Fibroblast of lung (primary cell): ENCODE data around the gene AATK. TPM values are rescaled to one million over a fixed set of nuclear protein-coding genes. Genes with fewer than 3 reads are reported as not detected.

Experiments used
- DNase-seq, 2 donors: peaks; one replicate each; pipeline versions ENCODE4 v3.0.0 to v3.0.0-alpha.2; 2010; ENCODE audit warnings: low read depth in 2 of 2
- H2AFZ ChIP-seq: 2 replicates; pipeline ENCODE4 v1.5.1; 2012; ENCODE audit warnings: low read length, control low read depth, inconsistent platforms
- H3K27ac ChIP-seq: 2 replicates; pipeline ENCODE4 v1.5.1; 2011; ENCODE audit warnings: low read length, control low read depth; ENCODE audit not compliant: insufficient read depth
- H3K27me3 ChIP-seq: 2 replicates; pipeline ENCODE4 v1.5.1; 2011; ENCODE audit warnings: mild to moderate bottlenecking, low read length; ENCODE audit not compliant: control insufficient read depth, insufficient read depth
- H3K36me3 ChIP-seq: 2 replicates; pipeline ENCODE4 v1.5.1; 2011; ENCODE audit warnings: low read length; ENCODE audit not compliant: control insufficient read depth, insufficient read depth
- H3K4me1 ChIP-seq: 2 replicates; pipeline ENCODE4 v1.5.1; 2011; ENCODE audit warnings: low read length; ENCODE audit not compliant: control insufficient read depth, insufficient read depth; ENCODE audit errors: extremely low read depth
- H3K4me2 ChIP-seq: 2 replicates; pipeline ENCODE4 v1.5.1; 2011; ENCODE audit warnings: low read length, control low read depth; ENCODE audit not compliant: insufficient read depth; ENCODE audit errors: extremely low read depth
- H3K4me3 ChIP-seq, 4 experiments: fragments of 200-600 bp in 1 of 4; sonication (generic) in 1 of 4; replicated peaks in 1 of 4; 2 replicates each; pipeline ENCODE4 v1.5.1; 2011 to 2016; ENCODE audit warnings: low read length in 4 of 4, low read depth in 3 of 4, mild to moderate bottlenecking in 3 of 4, control low read depth in 2 of 4, inconsistent platforms in 1 of 4, mixed read lengths in 1 of 4; ENCODE audit not compliant: insufficient read depth in 1 of 4; ENCODE audit errors: control extremely low read depth in 1 of 4
- H3K79me2 ChIP-seq: 2 replicates; pipeline ENCODE4 v1.5.1; 2012; ENCODE audit warnings: mild to moderate bottlenecking, low read length, inconsistent platforms; ENCODE audit not compliant: control insufficient read depth, insufficient read depth
- H3K9ac ChIP-seq: 2 replicates; pipeline ENCODE4 v1.5.1; 2011; ENCODE audit warnings: mild to moderate bottlenecking, low read length, control low read depth; ENCODE audit not compliant: insufficient read depth
- H3K9me3 ChIP-seq: 2 replicates; pipeline ENCODE4 v1.5.1; 2012; ENCODE audit warnings: low read depth, low read length; ENCODE audit not compliant: control insufficient read depth, insufficient read depth
- H4K20me1 ChIP-seq: 2 replicates; pipeline ENCODE4 v1.5.1; 2011; ENCODE audit warnings: low read length; ENCODE audit not compliant: control insufficient read depth, insufficient read depth; ENCODE audit errors: extremely low read depth
- EZH2 ChIP-seq: IDR thresholded peaks from 2 replicates; pipeline ENCODE4 v1.5.1; 2012; ENCODE audit warnings: low read length, control low read depth, mild to moderate bottlenecking; ENCODE audit errors: missing control alignments
- polyA plus RNA-seq, 2 donors: library from polyadenylated mRNA; depleted of rRNA in 1 of 2; stranded (reverse) in 1 of 2; unstranded in 1 of 2; fragments of >200 nt; gene quantifications; 2 replicates each; pipeline ENCODE4 v1.2.1, GENCODE V29; 2011 to 2012; ENCODE audit warnings: missing spikeins in 1 of 2
- total RNA-seq: library from RNA; depleted of rRNA; stranded (reverse); fragments of >200 nt; gene quantifications from 2 replicates; pipeline ENCODE4 v1.2.1, GENCODE V29; 2014
- TF ChIP-seq, protein P1 (sequence below), 2 donors: IDR thresholded peaks in 1 of 2; conservative IDR thresholded peaks in 1 of 2; 1 replicate in 1 of 2; 2 replicates in 1 of 2; pipeline ENCODE4 v1.5.1; 2011 to 2012; ENCODE audit warnings: low read length in 2 of 2, control low read depth in 1 of 2, inconsistent platforms in 1 of 2, low read depth in 1 of 2, mild to moderate bottlenecking in 1 of 2

The AATK gene
- total and polyA plus RNA-seq, 2 donors (not counting 1 experiment from before 2014, with no cell fraction given), result 0.16 to 0.50 TPM

DNA sequence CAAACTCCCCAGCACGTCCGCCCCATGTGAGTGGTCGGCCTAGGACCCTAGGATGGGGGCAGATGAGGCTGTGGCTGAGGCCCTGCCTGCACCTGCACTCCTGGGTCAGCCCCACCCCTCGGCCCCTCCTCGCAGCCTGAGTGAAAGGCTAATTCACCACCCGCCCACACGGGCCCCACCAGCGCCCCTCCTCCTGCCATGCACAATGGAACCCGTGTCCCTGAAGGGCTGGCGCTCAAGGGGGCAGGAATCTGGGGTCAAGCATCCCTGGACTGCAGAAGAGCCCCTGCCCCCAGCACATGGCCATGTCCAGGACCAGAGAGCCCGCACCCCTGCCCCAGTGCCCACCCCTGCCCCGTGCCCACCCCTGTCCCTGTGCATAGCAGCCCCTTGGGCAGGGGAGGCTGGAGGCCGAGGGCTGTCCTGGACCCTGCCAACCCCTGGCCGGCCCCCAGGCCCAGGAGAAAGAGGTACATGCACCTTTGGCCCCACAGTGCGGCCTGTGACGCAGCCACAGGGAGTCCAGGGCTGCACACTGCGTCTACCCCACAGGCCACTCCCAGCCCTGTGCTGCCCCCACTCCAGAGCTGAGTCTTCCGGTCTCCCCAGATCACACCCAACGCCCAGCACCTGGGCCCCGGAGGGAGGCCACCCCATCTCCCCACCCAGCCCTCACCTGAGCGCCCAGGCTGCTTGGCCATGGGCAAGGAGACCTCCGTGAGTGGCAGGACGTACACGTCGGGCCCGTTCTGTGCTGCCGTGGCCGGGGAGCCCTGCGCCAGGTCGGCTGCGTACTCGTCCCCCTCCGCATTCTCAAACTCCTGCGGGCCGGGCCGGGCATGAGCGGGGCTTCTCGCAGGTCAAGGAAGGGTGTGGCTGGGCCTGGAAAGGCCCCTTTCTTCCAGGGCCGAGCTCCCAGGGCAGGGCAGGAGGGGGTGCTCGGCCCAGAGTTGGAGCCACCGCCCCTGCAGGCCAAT lies 35.3 kb downstream of the AATK start:
- Histone ChIP-seq H3K79me2 (no peaks in the 10 kb centered on the region), H3K9me3 (no peaks in the 10 kb centered on the region), H3K36me3 (no peaks in the 10 kb centered on the region), H3K27me3 (no peaks in the 10 kb centered on the region), H3K4me2 (no peak overlapping the region), H3K9ac (no peak overlapping the region), H2AFZ (no peak overlapping the region), H3K4me3 (no peak overlapping the region), H3K27ac (no peak overlapping the region), H3K4me1 (no peaks in the 10 kb centered on the region), H4K20me1 (no peaks in the 10 kb centered on the region)
- TF ChIP-seq, protein P1, sequence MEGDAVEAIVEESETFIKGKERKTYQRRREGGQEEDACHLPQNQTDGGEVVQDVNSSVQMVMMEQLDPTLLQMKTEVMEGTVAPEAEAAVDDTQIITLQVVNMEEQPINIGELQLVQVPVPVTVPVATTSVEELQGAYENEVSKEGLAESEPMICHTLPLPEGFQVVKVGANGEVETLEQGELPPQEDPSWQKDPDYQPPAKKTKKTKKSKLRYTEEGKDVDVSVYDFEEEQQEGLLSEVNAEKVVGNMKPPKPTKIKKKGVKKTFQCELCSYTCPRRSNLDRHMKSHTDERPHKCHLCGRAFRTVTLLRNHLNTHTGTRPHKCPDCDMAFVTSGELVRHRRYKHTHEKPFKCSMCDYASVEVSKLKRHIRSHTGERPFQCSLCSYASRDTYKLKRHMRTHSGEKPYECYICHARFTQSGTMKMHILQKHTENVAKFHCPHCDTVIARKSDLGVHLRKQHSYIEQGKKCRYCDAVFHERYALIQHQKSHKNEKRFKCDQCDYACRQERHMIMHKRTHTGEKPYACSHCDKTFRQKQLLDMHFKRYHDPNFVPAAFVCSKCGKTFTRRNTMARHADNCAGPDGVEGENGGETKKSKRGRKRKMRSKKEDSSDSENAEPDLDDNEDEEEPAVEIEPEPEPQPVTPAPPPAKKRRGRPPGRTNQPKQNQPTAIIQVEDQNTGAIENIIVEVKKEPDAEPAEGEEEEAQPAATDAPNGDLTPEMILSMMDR (conservative IDR thresholded peaks at IDR 0.05 in 1 of 2, IDR thresholded peaks at IDR 0.05 in 1 of 2; ENCODE audit: low read depth in 1 of 2, low read length in 2 of 2), result no peak
- TF ChIP-seq EZH2, result no peak
- DNase-seq, result no peak

DNA sequence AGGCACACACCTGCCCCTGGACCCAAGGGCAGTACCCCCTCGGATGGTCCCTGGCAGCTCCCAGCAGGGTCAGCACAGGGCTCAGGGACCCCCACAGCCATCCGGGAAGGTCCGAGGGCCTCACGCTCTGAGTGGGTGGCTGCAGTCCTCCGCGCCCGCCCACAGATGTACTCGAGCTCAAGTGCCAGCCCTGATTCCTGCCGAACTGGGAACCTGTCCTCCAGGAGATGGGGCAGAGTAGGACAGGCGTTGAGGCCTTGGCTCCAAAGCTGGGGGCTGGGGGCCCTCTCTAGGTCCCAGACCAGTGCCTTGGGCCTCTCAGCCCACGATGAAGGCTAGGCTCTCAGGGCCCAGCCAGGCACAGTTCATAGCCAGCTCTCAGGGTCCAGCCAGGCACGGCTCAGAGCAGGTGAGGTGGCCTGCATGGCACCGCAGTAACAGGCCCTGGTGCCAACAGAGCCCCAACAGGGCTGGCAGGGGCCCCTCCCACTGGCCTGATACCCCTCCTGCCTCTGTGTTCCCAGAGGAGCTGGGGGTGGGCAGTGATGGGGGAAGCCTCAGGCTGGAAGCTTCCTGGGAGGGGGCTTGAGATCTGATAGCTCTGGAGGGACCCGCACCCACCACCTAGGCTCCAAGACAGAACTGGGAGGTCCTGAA lies 36.2 kb downstream of the AATK start:
- H3K4me2 ChIP-seq, result no peak overlapping the region
- H4K20me1 ChIP-seq, result no peaks in the 10 kb centered on the region
- TF ChIP-seq, protein P1 (conservative IDR thresholded peaks at IDR 0.05 in 1 of 2, IDR thresholded peaks at IDR 0.05 in 1 of 2; ENCODE audit: low read depth in 1 of 2, low read length in 2 of 2), result no peak
- no peak for TF ChIP-seq EZH2
- no peak overlapping the region for H3K4me3 ChIP-seq
- H3K27me3 ChIP-seq, result no peaks in the 10 kb centered on the region
- H3K9ac ChIP-seq, result no peak overlapping the region
- H3K79me2 ChIP-seq, result no peaks in the 10 kb centered on the region
- H3K4me1 ChIP-seq, result no peaks in the 10 kb centered on the region
- H3K36me3 ChIP-seq, result no peaks in the 10 kb centered on the region
- no peak overlapping the region for H2AFZ ChIP-seq
- no peaks in the 10 kb centered on the region for H3K9me3 ChIP-seq
- no peak overlapping the region for H3K27ac ChIP-seq
- DNase-seq, result no peak

DNA sequence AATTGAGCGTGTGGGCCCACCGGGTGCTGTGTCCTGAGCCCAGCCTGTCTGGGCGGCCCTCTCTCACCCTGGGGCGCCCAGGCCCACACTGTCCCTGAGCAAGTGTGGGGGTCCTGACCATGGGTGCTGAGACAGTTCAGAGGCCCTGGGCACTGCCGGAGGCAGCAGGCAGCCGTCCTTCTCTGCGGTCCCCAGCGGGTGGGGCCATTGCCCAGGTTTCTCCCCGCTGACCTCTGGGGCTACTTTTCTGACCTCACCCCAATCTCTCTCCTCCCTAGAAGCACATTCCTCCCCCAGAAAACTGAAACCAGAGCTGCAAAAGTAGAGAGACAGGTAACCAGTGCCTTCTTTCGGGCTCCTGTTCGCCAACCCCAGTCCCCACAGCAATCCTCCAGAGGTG lies 36.7 kb downstream of the AATK start:
- Histone ChIP-seq H4K20me1 (no peaks in the 10 kb centered on the region), H2AFZ (no peak overlapping the region), H3K4me2 (no peak overlapping the region), H3K36me3 (no peaks in the 10 kb centered on the region), H3K4me3 (no peak overlapping the region), H3K27ac (no peak overlapping the region), H3K9me3 (no peaks in the 10 kb centered on the region), H3K9ac (no peak overlapping the region), H3K79me2 (no peaks in the 10 kb centered on the region), H3K4me1 (no peaks in the 10 kb centered on the region), H3K27me3 (no peaks in the 10 kb centered on the region)
- DNase-seq, result no peak
- no peak for TF ChIP-seq EZH2
- TF ChIP-seq, protein P1 (conservative IDR thresholded peaks at IDR 0.05 in 1 of 2, IDR thresholded peaks at IDR 0.05 in 1 of 2; ENCODE audit: low read depth in 1 of 2, low read length in 2 of 2), result no peak
